GM21390 (cell line): ENCODE measurements around the gene DSCAML1.

Experiments used
- ATAC-seq: cut with Tn5 transposase; IDR thresholded peaks from one replicate; pipeline ENCODE4 v1.9.1; 2021; ENCODE audit not compliant: unreplicated experiment

DSCAML1 gene

DNA sequence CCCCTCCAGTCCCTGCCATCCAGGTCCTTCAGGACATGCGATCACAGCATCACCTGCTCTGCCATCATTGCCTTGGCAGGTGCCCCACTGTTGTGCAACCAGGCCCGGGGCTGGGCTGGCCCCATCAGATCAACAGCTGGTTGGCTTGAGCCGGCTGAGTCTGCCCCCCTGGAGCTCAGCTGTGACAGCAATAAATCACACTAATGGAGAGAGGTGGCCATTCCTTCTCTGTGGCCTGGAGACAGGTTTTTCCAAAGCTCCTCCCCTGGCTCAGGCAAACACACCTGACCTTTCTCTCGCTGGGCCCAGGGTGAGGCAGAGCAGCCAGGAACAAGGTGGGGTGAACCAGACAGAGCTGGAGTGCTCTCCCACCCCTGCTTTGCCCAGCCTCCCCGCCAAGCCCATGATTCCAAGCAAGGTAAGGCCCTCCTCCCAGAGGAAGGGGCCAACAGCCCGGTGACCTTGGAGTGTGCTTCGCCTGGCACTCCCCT is 36.4 kb upstream of the DSCAML1 start:
- ATAC-seq = no peak

GRCh38 chr11:117832511-117832910 is 35.5 kb upstream of the DSCAML1 start:
- ATAC-seq = no peak

GRCh38 chr11:117831661-117832415 is 34.8 kb upstream of the DSCAML1 start:
- no peak for ATAC-seq

DNA sequence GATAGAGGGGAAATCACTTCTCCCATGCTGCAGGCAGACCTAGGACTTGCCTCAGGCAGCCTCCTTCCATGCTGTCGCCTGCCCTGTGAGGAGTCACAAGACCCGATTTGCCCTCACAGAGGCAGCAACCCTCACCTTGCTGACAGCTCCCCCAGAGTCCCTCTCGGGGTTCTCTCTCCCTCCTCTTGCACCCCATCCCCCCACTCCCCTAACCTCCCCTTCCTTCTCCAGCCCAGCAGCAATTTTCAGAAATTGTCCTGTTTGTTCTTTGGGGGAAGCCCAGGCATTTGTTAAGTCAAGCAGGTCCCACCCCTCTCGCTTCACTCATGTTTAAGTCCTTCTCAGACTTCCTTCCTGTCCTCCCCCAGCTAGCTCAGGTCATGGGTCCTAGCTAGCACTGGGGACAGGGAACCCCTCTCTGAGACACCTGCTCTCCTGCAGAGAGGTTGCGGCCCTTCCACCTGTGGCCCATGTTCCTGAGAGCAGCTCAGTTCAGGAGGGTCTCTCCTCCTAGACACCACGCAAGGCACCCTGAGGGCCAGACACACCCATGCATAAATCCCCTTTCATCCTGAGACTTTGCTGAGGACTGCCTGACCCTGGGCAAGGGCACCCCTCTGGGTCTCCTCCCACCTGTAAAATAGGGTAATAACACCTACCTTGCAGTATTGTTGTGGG is 33.8 kb upstream of the DSCAML1 start:
- ATAC-seq = no peak

DNA sequence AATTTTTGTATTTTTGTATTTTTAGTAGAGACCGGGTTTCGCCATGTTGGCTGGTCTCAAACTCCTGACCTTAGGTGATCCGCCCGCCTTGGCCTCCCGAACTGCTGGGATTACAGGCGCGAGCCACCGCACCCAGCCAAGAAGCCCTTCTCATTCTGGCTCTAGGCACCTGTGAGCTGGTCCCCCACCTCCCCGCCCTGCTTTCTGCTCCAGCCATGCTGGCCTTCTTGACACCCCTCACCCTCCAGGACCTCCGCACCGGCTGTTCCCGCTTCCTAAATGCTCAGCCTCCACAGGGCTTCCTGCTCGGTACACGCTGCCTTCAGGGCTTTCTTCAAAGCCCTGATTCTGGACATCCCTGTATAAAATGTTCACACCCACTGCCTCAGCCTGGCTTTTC is 33.1 kb upstream of the DSCAML1 start:
- no peak for ATAC-seq

DNA sequence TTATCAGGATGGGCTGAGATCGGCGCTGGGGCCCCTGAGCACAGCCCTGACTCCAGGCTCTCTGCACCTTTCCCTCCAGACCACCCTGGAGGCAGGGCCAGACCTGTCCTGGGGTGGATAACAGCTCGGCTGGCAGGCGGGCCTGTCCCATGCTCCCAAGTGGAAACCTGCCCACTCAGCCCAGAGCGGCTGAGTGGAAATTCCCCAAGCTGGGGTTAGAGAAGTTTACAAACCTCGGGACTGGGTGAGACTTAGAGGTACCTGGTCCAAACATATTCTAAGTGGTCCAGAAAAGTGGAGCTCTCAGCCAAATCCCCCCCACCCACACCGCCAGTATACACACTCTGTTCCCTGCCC is 32.3 kb upstream of the DSCAML1 start:
- ATAC-seq = peak; percentile 16

- ATAC-seq = peak; percentile 44
Observed at GRCh38 chr11:117828611-117829368, 31.8 kb upstream of the DSCAML1 start.

DNA sequence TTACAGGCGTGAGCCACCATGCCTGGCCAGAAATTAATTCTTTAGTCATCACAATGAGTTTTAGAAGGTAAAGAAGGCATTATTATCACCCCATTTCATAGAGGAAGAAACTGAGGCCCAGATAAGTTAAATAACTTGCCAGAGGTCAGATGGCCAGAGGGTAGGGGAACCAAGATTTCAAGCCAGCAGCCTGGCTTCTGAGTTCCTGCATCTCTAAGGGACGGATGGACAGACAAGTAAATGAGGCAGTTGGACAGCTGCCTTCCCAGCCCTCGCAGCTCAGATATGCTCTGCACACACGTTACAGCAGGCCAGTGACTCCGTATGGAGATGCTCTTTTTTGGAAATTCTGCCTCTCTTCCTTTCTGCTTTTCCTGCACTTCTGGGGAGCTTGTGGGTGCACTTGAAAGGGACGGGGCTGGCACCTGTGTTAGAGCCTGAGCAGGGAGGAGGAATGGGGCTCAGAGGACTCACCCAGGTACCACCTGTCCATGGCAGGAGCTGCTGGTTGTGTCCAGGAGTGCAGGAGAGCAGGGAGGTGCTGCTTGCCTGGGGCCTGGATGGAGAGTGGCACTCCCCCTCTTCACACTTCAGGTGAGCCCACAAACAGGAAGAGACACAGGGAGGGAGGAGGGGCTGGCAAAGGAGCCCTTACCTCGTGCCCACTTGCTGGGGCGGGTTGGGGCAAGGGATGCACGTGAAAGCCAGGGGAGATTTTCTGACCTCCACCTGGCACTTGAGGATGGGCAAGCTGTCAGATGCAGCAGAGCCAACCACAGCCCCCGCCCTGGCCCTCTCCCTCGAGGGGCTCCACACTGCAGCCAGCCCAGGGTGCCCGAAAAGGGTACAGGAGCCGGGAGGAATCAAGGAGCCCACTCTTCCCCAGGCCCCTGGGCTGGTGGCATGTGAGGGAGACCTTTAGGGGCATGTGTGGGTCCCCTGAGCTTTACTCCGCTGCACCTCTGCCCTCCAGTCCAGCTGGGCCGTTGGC is 30.8 kb upstream of the DSCAML1 start:
- ATAC-seq = no peak

- ATAC-seq = no peak
Observed at GRCh38 chr11:117826832-117827231, 29.8 kb upstream of the DSCAML1 start.

DNA sequence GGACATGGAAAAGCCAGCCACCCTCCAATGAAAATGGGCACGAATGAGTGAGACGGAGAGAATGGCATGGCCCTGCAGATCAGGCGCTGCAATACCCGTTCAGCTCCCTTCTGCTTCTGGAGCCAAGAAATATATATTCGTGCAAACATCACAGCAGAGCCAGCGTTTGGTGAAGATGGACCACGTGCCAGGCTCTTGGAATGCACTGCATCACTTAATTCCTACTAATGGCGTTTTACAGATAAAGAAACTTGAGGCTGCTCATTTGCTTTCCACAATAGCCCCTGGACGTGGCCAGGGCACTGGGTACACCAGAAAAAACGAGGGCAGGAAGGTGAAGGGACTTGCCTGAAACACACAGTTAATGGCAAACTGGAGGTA is 29.2 kb upstream of the DSCAML1 start:
- no peak for ATAC-seq

DNA sequence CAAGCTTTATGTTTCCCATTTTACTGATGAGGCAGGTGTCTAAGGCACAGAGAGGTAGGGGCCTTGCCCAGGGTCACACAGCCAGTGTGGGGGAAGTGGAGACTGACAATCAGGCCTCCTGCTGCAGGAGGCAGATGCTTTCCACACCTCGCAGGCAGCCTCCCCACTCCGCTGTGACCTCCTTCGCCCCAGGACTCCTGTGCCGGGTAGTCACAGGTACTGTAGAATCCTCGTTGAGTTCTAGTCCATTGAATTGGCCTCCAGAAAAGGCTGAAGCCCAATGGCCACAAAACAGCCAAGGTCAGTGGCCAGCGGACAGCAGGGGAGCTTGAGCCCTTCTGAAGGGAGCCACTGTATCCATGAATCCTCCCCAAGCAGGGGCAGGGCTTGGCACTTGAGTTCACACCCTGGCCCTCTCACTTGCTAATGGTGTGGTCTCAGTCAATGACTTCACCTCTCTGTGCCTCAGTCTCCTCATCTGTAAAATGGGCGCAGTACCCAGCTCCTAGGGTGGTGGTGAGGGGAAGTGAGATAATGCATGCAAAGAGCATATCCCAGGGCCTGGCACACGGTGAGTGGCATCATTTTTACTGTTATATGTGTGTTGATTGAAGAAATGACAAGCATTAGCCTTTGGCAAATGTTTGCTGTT is 28.6 kb upstream of the DSCAML1 start:
- ATAC-seq = no peak

- ATAC-seq = no peak
Observed at GRCh38 chr11:117824571-117825537, 27.8 kb upstream of the DSCAML1 start, which contains the start of gene FXYD2. Gene FXYD2, minus strand, starts transcription at chr11:117824744. Its CDS starts 66 bp downstream, at chr11:117824678.

GRCh38 chr11:117823946-117824420 is 27.0 kb upstream of the DSCAML1 start:
- no peak for ATAC-seq

DNA sequence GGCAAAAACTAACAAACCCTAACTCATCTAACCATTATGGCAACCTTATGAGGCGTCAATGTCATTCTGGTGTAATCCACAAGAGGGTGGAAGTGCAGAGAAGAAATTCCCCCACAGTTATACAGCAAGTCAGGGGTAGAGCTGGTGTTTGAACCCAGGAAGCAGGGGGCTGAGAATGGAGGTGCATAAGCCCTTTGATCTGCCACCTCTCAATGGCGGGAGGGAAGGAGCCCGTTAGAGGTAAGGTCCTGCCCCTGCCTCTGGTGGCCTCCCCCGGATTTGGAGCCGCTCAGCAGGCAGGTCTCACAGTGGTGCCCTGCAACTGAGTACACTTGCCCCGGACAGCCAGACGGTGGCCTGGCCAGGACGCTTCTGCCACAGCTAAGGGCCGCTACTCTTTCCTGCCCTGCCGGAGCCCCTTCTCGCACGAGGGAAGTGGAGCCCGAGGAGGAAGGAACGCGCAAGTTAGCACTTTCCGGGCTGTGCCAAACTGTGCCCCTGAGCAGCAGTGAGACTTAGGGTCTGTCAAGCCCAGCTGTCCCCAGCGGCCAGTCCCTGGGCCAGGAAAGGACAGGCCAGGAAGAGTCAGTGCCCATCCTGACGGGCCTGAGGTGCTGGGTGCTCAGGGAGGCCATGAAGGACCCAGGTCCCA is 26.4 kb upstream of the DSCAML1 start:
- no peak for ATAC-seq

DNA sequence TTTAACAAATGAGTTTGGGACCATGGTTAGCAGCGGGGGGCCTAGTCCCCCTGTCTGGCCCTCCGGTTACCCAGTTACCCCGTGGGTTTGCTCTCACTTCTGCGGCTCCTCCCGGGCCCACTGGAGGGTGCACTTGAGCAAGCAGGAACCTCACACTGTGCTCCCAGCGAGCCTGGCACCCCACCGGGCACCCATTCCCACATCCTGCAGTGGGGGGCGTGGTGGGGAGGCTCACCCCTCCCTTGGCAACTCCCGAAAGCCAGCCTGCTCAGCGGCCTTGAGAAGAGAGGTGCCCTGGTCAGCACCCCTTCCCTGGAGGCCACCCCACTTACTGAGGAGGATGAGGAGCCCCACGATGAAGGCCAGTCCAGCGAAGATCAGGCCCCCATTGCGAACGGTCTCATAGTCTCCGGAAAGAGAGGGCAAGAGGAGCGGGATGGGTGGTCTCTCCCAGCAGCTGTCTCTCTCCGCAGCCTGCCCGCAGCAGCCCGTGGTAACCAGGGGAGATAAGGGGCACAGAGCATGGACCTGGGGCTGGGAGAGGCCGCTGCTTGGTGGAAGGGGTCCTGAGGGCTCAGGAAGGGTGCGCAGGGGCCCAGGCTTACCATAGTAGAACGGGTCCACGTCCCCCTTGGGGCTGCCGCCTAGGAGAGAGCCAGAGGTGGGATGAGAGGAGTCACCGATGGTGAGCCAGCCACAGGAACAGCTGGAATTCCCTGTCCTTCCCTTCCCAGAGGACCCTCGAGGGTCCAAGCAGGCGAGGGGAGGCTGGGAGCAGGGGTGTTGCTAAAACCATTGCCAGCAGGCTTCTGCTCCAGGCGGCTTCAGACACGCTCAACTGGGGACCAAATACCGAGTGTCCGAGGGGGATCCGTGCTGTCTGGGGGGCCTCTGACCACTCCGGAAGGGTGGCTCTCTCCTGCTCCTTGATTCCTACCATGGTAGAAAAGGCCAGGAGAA is 25.3 kb upstream of the DSCAML1 start:
- ATAC-seq = no peak

DNA sequence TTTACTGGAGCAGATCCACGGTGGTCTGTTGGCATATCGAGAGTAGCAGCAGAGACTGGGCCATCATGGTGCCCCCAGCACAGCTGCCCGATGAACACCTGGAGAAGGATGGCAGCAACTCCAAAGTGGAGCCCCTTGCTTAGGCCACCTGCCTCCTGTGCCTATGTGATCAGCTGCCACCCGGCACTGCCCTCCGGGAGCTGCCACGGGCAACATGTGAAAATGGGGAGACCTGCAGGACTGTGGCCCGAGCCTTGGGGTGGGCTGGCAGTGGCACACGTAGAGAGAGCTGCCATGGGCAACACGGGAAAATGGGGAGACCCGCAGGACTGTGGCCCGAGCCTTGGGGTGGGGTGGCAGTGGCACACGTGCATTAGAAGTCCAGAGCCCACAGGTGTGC is 24.4 kb upstream of the DSCAML1 start:
- ATAC-seq = no peak

GRCh38 chr11:117820516-117820915 is 23.5 kb upstream of the DSCAML1 start:
- ATAC-seq = no peak
